Endothelial cell of umbilical vein (primary cell): ENCODE data around the gene ALDH1L2. TPM values are rescaled to one million over a fixed set of nuclear protein-coding genes. Genes with fewer than 3 reads are reported as not detected.

Experiments used
- BruUV-seq: library from RNA; stranded (reverse); fragments of 400-500 nt; replicated peaks from 2 replicates; lab custom pipeline; 2021; lab: Mats Ljungman, UMichigan
- CTCF ChIA-PET: fragments of 300-600, 350-600 bp; sonication (Branson Sonifier 250); formaldehyde crosslinking; loops from one replicate; lab custom pipeline; 2021; ENCODE audit warnings: antibody characterized with exemption, inconsistent platforms; lab: Charles Lee
- POLR2A ChIA-PET: fragments of 300-600, 350-600 bp; sonication (Branson Sonifier 250); formaldehyde crosslinking; loops from one replicate; lab custom pipeline; 2021; ENCODE audit warnings: antibody characterized with exemption, inconsistent platforms; lab: Charles Lee
- DNase-seq: peaks from one replicate; pipeline ENCODE4 v3.0.0-alpha.2; 2011; ENCODE audit warnings: low read depth, low spot score
- FAIRE-seq: peaks from 2 replicates; lab custom pipeline; 2011; peaks lifted over from hg19 to GRCh38; lab: Jason Lieb, UNC
- H2AFZ ChIP-seq: 2 replicates; pipeline ENCODE4 v1.6.0; 2012; ENCODE audit warnings: low read depth, low read length, control low read depth, inconsistent platforms
- H3K27ac ChIP-seq: 2 replicates; pipeline ENCODE4 v1.5.1; 2011; ENCODE audit warnings: low read depth, mild to moderate bottlenecking, control low read depth, low read length, moderate library complexity; ENCODE audit not compliant: insufficient read depth
- H3K27me3 ChIP-seq, 2 experiments: 2 replicates each; pipeline versions ENCODE4 v1.6.0 to v1.6.1; 2011; ENCODE audit warnings: low read length in 2 of 2, mixed read lengths in 1 of 2; ENCODE audit not compliant: control insufficient read depth in 2 of 2, insufficient read depth in 2 of 2
- H3K36me3 ChIP-seq, 2 experiments: 2 replicates in 1 of 2; 3 replicates in 1 of 2; pipeline ENCODE4 v1.5.1; 2011; ENCODE audit warnings: low read length in 2 of 2, mild to moderate bottlenecking in 1 of 2, moderate library complexity in 1 of 2; ENCODE audit not compliant: control insufficient read depth in 2 of 2, insufficient read depth in 2 of 2; ENCODE audit errors: extremely low read depth in 1 of 2
- H3K4me1 ChIP-seq: 3 replicates; pipeline ENCODE4 v1.5.1; 2011; ENCODE audit warnings: mild to moderate bottlenecking, low read length; ENCODE audit not compliant: control insufficient read depth, insufficient read depth; ENCODE audit errors: extremely low read depth
- H3K4me2 ChIP-seq: 2 replicates; pipeline ENCODE4 v1.6.1; 2011; ENCODE audit warnings: low read length, control low read depth, mixed read lengths; ENCODE audit not compliant: insufficient read depth
- H3K4me3 ChIP-seq, 3 experiments: fragments of 200-600 bp in 1 of 3; sonication (generic), shearing (Covaris generic) in 1 of 3; replicated peaks in 1 of 3; 2 replicates each; pipeline ENCODE4 v1.5.1; 2011 to 2016; ENCODE audit warnings: control low read depth in 3 of 3, low read length in 3 of 3, mild to moderate bottlenecking in 2 of 3, inconsistent platforms in 1 of 3, low read depth in 1 of 3, moderate library complexity in 1 of 3; ENCODE audit not compliant: insufficient read depth in 1 of 3
- H3K79me2 ChIP-seq: 2 replicates; pipeline ENCODE4 v1.6.0; 2012; ENCODE audit warnings: low read length, inconsistent platforms; ENCODE audit not compliant: control insufficient read depth, insufficient read depth
- H3K9ac ChIP-seq: replicated peaks from 2 replicates; pipeline ENCODE3; 2011; ENCODE audit warnings: low read length, control low read depth; ENCODE audit not compliant: insufficient read depth; ENCODE audit errors: extremely low read depth
- H3K9me1 ChIP-seq: replicated peaks from 3 replicates; pipeline ENCODE4 v1.6.0; 2011; ENCODE audit warnings: mild to moderate bottlenecking, low read length; ENCODE audit not compliant: control insufficient read depth, insufficient read depth; ENCODE audit errors: extremely low read depth
- H3K9me3 ChIP-seq: replicated peaks from 2 replicates; pipeline ENCODE4 v1.5.1; 2012; ENCODE audit warnings: low read length, inconsistent platforms; ENCODE audit not compliant: control insufficient read depth, insufficient read depth
- H4K20me1 ChIP-seq: replicated peaks from 2 replicates; pipeline ENCODE3; 2011; ENCODE audit warnings: mild to moderate bottlenecking, low read length; ENCODE audit not compliant: control insufficient read depth, insufficient read depth; ENCODE audit errors: extremely low read depth
- EZH2 ChIP-seq: IDR thresholded peaks from 2 replicates; pipeline ENCODE4 v1.6.1; 2012; ENCODE audit warnings: borderline replicate concordance, low read depth, mild to moderate bottlenecking, moderate library complexity, low read length, inconsistent platforms; ENCODE audit not compliant: severe bottlenecking
- FOS ChIP-seq: IDR thresholded peaks from 2 replicates; pipeline ENCODE4 v1.6.1; 2011; ENCODE audit warnings: mild to moderate bottlenecking, low read length, moderate library complexity, borderline replicate concordance; ENCODE audit not compliant: insufficient read depth
- GATA2 ChIP-seq: IDR thresholded peaks from 2 replicates; pipeline ENCODE4 v1.7.0; 2011; ENCODE audit warnings: low read depth, mild to moderate bottlenecking, moderate library complexity, mixed read lengths, low read length; ENCODE audit not compliant: insufficient read length, insufficient read depth
- JUN ChIP-seq: IDR thresholded peaks from 2 replicates; pipeline ENCODE4 v1.6.1; 2011; ENCODE audit warnings: borderline replicate concordance, low read depth; ENCODE audit not compliant: insufficient read length, insufficient read depth
- MYC ChIP-seq: IDR thresholded peaks from one replicate; pipeline ENCODE4 v1.6.1; 2011; ENCODE audit warnings: mild to moderate bottlenecking, low read depth, low read length
- POLR2A ChIP-seq: IDR thresholded peaks from 2 replicates; pipeline ENCODE4 v1.6.1; 2012; ENCODE audit warnings: low read depth, mild to moderate bottlenecking, control low read depth, low read length
- POLR2AphosphoS5 ChIP-seq: IDR thresholded peaks from 2 replicates; pipeline ENCODE4 v1.6.1; 2012; ENCODE audit warnings: low read depth, mild to moderate bottlenecking, control low read depth, low read length, moderate library complexity; ENCODE audit not compliant: insufficient read depth
- dilution Hi-C: fragments of 300-500 bp; cut with MboI; formaldehyde crosslinking; loops from one replicate; pipeline ENCODE4 v1.15.0; 2019; ENCODE audit warnings: low sequenced_read_pairs; ENCODE audit not compliant: extremely low pct_ligation_motif_present
- intact Hi-C: fragments of 100-400 bp; cut with micrococcal nuclease; formaldehyde crosslinking; loops from one replicate; pipeline ENCODE4 v1.10.0; 2022
- polyA plus RNA-seq, 4 experiments: library from polyadenylated mRNA; depleted of rRNA in 3 of 4; stranded (reverse) in 3 of 4; unstranded in 1 of 4; fragments of >200 nt; gene quantifications; 2 replicates each; pipeline versions ENCODE4 v1.2.1 to v1.2.3, GENCODE V29; 2011 to 2012; ENCODE audit warnings: missing spikeins in 1 of 4
- total RNA-seq: library from RNA; stranded (reverse); gene quantifications from 2 replicates; pipeline ENCODE4 v1.2.3, GENCODE V29; 2021
- TF ChIP-seq, protein P1 (sequence below): IDR thresholded peaks from 2 replicates; pipeline ENCODE4 v1.6.1; 2011; ENCODE audit not compliant: insufficient read depth, insufficient read length
- TF ChIP-seq, protein P2 (sequence below), 2 donors: IDR thresholded peaks; 1 replicate in 1 of 2; 2 replicates in 1 of 2; pipeline ENCODE4 v1.5.1; 2011; ENCODE audit warnings: low read length in 2 of 2, mild to moderate bottlenecking in 2 of 2, moderate library complexity in 2 of 2, control low read depth in 1 of 2, inconsistent platforms in 1 of 2, low read depth in 1 of 2; ENCODE audit not compliant: insufficient read depth in 1 of 2; ENCODE audit errors: extremely low read depth in 1 of 2

ALDH1L2 gene
- total and polyA plus RNA-seq, 2 donors (not counting 3 experiments of a cell fraction or from before 2014, with no cell fraction given): 1.4 to 2.5 TPM

DNA sequence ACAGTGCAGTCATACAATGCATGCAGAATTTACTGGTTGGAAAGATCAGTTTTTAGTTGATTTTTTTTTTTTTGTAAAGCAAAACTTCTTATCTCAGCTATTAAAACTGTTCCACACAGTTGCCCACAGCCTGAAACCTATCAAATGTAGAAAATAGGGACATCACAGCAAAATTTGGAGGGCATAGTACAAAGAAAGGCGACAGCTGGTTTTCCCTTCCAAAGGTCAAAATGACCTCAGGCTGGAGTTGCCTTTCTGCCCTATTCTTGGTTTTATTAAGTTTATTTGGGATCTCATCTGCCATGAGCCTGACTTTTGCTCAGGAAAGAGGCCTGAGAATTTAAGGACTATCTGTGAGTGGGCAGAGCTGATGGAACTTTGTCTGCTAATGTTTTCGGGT is 69.7 kb downstream of the ALDH1L2 start:
- Histone ChIP-seq H3K9me3 (no peaks in the 10 kb centered on the region), H3K79me2 (no peaks in the 10 kb centered on the region), H3K27me3 (no peaks in the 10 kb centered on the region), H4K20me1 (no peaks in the 10 kb centered on the region), H3K4me1 (no peaks in the 10 kb centered on the region), H3K4me3 (no peak overlapping the region), H3K27ac (no peak overlapping the region), H3K36me3 (peaks cover 0 to 2% of the 10 kb centered on the region in 2 experiments), H3K9ac (no peak overlapping the region), H2AFZ (no peak overlapping the region), H3K9me1 (no peaks in the 10 kb centered on the region), H3K4me2 (no peak overlapping the region)
- TF ChIP-seq, protein P1, sequence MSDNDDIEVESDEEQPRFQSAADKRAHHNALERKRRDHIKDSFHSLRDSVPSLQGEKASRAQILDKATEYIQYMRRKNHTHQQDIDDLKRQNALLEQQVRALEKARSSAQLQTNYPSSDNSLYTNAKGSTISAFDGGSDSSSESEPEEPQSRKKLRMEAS: no peak
- TF ChIP-seq MYC (no peak), POLR2A (no peak), GATA2 (no peak), EZH2 (no peak), JUN (no peak), POLR2AphosphoS5 (no peak), FOS (no peak)
- TF ChIP-seq, protein P2, sequence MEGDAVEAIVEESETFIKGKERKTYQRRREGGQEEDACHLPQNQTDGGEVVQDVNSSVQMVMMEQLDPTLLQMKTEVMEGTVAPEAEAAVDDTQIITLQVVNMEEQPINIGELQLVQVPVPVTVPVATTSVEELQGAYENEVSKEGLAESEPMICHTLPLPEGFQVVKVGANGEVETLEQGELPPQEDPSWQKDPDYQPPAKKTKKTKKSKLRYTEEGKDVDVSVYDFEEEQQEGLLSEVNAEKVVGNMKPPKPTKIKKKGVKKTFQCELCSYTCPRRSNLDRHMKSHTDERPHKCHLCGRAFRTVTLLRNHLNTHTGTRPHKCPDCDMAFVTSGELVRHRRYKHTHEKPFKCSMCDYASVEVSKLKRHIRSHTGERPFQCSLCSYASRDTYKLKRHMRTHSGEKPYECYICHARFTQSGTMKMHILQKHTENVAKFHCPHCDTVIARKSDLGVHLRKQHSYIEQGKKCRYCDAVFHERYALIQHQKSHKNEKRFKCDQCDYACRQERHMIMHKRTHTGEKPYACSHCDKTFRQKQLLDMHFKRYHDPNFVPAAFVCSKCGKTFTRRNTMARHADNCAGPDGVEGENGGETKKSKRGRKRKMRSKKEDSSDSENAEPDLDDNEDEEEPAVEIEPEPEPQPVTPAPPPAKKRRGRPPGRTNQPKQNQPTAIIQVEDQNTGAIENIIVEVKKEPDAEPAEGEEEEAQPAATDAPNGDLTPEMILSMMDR (IDR thresholded peaks at IDR 0.05; ENCODE audit: extremely low read depth in 1 of 2, insufficient read depth in 1 of 2, low read depth in 1 of 2, low read length in 2 of 2): no peak
- no peak for FAIRE-seq
- BruUV-seq: no TSS peak
- dilution Hi-C loops (no loop called here), intact Hi-C loops (no loop called here)
- POLR2A ChIA-PET: no interaction called here
- no peak for DNase-seq
- CTCF ChIA-PET: interaction anchor here (1.2 kb wide), 1 partner anchor 11 kb away, joined by 3 read pairs; no protein-coding TSS in a partner anchor
